NCI-H2227 treated with DMSO at 0.1 percent for 48 hours (cell line): ENCODE results near the gene IGSF9.

Experiments
- DNase-seq: peaks from one replicate; lab custom pipeline; 2025; lab: John Stamatoyannopoulos, UW

IGSF9 gene

DNA sequence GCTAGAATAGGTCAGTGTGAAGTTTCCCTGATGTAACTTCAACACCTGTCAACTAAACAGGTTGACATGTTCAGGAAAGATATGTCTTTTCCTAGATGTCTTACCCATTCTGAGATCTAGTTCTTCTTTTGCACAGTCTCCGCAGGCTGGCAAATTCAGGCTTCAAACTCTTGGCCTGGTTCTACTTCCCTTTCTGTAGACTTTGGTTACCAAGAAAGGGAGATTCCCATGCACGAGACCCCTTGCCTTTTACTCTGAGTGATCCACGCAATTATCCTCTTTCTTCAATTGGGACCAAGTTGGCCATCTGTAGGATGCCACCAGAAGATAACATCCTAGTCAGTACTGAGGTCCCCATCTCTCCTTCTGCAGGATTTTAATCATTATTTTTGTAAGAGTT is 47.5 kb downstream of the IGSF9 start:
- no peak for DNase-seq

DNA sequence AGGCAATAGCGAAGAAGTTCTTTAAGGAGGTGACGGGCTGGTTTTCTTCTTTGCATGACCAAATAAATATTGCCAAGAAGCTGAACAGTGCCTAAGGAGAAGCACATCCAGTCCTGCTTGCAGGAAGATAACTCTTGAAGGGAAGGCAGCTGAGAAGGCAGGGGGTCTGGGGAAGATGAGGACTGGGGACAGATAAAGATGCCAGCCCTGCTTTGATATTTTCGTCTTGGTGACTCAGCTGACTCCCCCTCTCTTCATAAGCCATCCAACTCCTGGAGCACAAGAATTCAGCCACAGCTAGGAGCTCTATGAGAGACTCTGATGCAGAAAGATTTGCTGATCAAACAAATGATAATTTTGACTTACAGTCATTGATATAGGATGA is 48.9 kb downstream of the IGSF9 start:
- no peak for DNase-seq

DNA sequence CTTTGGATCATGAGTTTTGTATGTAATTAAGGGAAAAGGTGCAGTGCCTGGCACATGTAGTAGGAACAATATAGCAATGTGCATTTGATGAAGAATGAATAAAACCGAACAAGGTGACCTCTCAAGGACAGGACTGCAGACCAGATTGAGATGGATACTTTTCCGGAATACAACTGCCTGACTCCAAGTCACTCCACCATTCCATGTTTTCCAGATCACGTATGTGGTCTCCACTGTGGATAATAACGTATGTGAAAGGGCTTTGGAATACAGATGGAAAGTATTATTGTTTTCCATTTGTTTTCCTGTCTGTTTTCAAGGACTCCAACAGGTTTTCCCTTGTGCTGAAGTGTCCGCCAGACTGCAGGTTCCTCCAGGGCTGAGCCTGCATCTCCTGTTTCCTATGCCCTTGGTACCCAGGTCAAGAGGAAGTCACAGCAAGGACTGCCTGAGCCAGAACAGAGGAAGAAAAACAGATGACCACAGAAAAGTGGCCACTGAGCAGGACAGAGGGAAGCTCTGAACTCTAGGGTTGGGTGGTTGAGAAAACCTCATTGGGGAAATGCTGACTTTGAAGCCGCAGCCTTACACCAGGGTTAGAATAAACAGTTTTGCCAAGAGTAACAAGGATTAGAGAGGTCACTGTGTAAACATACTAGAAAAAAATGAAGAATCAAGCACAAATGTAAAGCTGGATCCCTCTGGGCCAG is 49.4 kb downstream of the IGSF9 start:
- peak; percentile 69 for DNase-seq

DNA sequence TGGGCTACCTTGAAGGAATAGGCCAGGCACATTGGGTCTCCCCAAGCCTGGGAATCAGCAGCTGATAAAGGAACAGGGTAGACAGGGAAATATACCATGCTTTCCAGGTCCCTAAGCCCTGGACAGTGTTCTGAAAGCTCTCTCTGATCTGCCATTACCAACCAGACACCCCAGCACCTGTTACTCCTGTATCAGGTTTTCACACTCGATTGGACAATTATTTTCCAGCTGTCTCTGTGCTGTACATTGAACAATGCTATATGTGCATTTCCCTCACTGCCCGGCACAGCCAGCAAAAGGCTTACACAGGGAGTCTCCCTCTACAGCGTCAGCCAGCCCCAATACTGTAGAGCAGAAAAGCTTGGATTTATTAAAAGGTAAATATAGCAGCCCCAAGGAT is 50.1 kb downstream of the IGSF9 start:
- no peak for DNase-seq

DNA sequence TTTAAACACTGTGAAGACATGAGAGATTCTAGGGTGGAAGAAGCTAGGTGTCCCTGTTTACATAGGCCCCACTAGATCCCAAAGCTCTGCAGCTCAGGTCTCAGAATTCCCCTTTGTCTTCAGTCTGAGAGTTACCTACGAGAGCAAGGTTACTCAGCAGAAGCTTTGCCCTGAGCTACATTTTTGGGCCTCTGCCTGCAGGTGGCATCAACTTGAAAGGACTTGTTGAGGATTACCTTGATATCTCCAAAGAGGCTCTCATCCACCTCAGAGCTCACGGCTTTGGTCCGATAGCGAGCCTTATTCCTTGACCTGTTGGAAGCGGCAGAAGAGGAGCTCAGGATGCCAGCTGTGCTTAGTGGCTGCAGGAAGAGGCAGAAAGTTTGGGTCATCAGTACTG is 52.5 kb downstream of the IGSF9 start:
- no peak for DNase-seq

DNA sequence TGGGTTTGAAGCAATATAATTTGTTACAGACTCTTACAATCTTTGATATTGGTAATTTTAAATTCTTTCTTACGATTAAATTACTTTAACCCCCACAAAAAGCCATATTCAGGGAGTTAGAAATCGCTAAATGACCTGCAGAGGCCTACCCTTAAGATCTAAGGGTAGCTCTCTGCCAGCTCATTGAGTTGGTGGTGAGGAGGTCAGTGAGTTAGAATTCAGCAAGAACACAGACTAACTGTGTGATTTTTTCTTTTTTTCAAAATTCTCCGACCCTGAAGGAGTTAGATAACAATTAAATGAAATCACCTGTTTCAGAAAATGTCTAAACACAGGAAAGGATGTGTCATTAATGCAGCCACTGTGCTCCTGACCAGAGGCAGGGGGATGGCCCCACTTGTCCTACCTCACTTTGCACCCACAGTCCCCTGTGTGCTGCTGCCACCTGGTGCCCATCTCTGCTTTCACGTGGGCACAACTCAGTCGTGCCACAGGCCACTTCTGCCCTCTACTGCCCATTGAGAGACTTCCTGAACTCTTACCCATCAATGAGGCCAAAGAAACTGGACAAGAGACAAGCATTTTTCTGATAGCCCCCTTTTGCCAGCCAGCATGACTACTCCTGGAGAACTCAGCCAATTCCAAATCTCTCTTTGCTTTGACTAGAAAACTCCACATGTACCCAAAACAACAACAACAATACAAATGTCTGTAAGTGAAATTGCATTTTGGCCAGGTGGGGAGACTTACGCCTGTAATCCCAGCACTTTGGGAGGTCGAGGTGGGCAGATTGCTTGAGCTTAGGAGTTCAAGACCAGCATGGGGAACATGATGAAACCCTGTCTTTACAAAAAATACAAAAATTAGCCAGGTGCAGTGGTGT is 53.9 kb downstream of the IGSF9 start:
- peak; percentile 68 for DNase-seq

DNA sequence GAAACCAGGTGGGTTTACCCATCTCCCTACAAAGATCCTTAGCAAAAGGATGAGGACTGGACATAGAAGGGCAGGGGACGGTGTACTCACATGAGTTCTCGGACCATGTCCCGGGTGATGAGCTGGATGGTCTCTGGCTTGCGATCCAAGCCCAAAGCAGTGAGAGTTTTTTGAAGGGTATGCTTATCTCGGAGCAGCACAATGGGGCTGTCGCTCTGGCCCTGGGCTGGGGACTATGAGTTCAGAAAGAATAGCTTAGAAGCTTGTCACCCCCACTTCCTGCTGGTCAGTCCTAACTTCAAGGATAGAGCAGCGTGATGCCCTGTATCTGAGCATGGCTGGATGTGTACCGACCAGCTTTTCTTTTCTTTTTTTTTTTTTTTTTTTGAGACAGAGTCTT is 55.0 kb downstream of the IGSF9 start:
- no peak for DNase-seq

DNA sequence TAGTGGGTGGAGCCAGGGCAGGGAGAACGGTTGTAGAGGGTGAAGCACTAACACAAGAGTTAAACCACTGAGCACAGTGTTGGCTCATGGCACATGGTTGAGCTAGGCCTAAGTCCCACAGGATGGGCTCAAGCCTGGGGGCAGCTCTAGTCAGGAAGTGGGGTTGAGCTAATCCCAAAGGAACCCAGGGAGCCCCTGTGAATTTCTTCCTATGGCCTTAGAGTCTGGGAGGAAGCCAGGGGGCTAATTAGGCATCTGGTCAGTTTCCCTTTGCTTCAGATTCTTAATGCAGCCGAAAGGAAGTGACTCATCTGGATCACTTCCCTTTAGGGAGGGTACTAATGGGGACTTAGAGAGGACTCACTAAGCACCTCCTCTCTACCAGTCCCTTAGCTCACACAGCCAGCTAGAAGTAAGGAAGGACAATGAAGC is 55.6 kb downstream of the IGSF9 start:
- no peak for DNase-seq

DNA sequence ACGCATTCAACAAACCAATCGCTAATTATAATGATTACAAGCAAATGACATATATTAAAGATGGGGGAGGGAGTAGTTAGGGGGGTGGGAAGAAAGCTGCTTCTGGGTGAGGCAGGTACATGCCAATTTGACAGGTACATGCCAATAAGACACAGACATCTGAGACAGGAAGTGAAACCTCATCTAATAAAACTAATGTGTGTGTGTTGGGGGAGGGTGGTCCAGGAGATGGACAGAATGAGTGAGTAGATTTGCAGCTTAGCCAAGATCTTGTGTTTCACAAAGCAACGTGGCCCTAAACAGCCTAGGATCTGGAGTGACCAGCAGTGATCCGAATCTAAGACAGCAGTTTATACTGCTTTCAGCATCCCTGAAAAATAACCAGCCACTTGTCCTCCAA is 56.2 kb downstream of the IGSF9 start:
- no peak for DNase-seq

DNA sequence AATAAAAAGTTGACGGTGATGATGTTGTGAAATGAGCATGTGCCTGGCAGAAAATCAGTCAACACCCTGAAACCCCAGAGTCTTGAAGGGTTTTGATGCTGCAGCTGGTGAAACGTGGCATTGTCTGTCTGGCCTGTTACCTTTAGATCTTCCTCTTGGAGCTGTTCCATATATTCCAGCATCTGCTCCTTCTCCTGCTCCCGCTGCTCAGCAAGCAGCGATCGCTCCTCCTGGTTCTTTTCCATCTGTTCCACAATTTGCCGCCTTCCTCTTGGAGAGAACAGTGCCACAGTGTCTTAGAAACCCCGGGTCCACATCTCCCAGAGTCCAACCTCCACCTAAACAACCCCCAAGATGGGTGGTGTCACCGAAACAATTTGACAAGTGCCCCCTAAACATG is 61.1 kb downstream of the IGSF9 start:
- no peak for DNase-seq

DNA sequence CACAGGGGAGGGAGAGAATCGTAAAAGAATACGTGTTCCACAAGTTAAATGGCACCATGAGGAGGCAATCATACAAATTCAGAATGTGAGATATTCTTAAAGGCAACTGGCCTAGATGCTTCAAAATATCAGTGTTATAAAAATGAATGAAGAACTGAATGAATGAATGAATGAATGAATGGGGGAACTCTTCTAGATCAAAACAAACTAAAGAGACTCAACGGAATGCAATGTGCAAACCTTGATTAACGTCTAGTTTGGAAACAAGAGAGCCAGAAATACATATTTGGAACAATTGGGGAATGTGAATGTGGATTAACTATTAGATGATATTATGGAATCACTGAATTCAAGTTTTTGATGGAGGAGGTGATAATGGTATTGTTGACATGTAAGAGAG is 62.3 kb downstream of the IGSF9 start:
- no peak for DNase-seq

DNA sequence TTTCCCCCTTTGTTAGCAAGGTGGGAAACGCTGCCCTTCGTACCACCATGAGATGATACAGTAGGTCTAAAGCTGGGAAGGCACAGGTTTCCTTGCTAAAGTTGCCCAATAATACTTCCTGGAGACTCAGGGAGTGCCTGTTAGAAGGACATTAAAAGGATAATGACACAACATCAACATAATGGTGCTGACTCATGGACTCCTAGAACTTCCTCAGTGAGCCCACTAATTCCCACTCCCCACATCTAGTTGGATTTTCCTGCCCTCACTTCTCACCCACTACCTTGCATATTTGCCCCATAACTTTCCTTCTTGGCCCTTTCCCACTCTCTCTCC is 62.9 kb downstream of the IGSF9 start:
- no peak for DNase-seq

DNA sequence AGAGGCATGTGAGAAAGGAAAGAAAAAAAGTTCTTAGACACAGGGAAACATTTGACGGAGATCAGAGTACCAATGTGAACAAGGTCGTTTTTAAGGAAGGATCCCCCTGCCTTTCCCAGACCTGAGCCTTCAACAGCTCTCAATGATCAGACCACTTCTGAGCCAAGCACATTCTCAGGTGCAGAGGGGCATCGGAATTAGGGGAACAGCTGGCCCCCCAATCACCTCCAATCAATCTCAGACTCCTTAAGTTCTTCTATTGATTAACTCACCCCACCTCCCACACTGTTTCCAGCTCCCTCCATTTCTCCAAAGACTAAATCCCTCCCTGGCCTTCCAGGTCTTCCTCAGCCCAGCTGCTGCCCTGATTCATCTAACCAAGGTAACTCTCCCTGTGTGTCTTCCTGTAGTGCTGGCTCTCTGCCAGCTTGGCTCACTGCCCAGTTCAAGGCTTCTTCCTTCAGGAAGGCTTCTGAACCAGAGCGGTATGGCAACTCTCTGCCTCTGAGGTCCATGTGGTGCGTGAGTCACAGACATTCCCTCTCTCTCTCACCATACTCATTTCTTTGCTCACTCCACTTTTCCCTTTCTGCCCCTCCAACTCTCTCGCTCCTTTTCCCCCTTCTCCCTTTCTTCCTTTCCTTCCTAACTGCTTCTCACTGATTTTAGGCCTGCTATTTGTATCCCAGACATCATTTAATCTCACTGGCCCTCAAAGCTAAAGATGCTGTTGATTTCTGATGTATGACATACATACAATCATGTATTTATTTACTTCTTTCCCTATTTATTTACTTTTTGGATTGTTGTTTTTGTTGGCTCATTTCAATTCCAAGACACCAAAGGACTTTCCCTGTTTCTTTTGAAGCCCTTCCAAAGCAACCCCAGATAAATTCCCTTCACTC is 63.5 kb downstream of the IGSF9 start:
- DNase-seq, result peak; percentile 91

DNA sequence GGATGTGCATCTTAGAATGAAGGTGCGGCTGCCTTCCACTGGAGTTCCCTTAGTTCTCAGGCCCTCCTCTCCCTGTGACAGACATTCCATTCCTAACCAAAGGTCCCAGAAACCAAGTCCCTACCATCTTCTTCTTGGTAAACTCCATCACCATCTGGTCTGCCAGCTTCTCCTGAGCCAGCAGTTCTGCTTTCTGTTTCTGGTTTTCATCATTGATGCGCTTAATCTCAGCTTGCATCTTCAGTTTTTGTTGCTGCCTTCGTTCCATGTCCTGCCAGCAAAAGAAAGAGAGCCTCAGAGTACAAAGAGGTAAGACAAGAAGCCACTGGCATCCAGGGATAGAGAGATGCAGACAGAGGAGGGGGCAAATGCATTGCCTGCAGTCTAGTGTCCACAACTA is 65.0 kb downstream of the IGSF9 start:
- no peak for DNase-seq

DNA sequence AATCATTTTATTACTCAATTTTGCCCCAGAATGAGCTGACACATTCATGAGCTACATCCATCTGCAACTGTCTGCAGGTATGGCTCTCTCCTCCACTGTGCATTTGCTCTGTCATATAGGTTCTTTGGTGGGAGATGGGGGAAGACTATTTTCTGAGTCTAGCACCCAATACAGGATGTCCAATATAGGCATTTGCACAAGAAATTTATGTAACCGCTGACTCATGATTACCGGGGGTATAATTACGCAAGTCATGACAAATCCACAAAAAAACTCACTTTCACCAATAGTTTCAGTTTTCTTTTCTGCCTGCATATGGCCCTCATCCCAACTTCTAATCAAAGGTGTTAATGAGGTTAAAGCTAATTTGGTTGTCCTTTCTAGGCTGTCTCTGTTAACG is 65.4 kb downstream of the IGSF9 start:
- DNase-seq, result no peak

DNA sequence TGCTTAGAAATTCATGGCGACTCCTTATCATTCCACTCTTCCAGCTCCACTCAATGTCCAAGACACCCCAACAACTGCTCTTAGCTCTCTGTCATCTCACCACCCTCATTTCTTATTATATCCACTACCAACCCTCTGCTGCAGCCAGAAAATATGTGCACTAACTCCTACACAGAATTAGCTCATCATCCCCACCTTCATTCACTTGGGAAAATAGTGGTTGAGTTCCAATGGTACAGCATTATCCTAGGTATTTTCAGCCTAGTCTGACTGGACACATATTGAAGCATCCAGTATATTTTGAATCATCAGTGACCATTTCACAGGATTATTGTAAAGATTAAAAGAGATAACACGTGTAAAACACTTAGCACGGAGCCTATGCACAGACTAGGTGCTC is 66.3 kb downstream of the IGSF9 start:
- no peak for DNase-seq

DNA sequence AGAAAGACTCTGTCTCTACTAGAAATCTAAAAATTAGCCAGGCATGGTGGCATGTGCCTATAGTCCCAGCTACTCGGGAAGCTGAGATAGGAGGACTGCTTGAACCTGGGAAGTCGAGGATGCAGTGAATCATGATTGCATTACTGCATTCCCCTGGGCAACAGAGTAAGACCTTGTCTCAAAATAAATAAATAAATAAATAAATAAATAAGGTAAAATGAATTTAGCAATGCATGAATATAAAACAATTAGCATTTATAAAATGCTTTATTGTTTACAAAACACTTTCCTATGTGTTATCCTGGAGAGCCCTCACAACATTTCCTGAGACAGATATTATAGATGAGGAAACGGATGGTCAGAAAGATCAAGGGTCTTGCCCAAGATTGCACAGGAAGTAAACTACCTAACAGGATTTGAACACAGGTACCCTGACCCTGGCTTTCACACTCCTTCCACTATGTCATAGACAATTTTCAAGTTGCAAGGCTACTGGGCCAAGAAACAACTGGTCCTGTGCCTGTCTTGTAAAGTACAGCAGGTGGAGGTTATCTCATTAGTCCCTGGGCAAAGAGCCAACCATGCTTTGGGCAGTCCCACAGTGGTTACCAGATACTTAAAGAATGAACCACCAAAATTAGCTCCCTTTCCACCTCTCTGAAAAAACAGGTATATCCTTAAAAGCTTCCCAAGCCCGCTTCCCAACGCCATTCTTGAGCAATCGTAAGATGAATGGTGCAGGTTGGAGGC is 67.5 kb downstream of the IGSF9 start:
- DNase-seq, result no peak
